K562 (cell line): ENCODE results near the gene EFNA2. TPM values are rescaled to one million over a fixed set of nuclear protein-coding genes. Genes with fewer than 3 reads are reported as not detected.
A peak's percentile ranks its signal among the peaks of the same experiment; 100 is the strongest.

Source experiments
- BCOR ChIP-seq: fragments of 450-650 bp; IDR thresholded peaks from 2 replicates; pipeline ENCODE4 v1.6.1; 2016
- BRD4 ChIP-seq: fragments of 200-600 bp; sonication (generic); IDR thresholded peaks from 2 replicates; pipeline ENCODE4 v1.6.1; 2017; ENCODE audit warnings: inconsistent platforms
- CAMTA2 ChIP-seq: fragments of 250-450 bp; sonication (Bioruptor Pico); conservative IDR thresholded peaks from 2 replicates; pipeline ENCODE4 v1.5.1; 2022
- CBX3 ChIP-seq, 2 experiments: IDR thresholded peaks; 1 replicate in 1 of 2; 2 replicates in 1 of 2; pipeline ENCODE4 v1.6.1; 2012; ENCODE audit warnings: inconsistent platforms in 2 of 2, low read length in 2 of 2, borderline replicate concordance in 1 of 2, control low read depth in 1 of 2
- CTBP1 ChIP-seq: fragments of 450-650 bp; IDR thresholded peaks from 2 replicates; pipeline ENCODE4 v1.6.1; 2016; ENCODE audit warnings: borderline replicate concordance
- FOXJ2 ChIP-seq: fragments of 200-800 bp; sonication (Bioruptor generic); IDR thresholded peaks from 2 replicates; pipeline ENCODE4 v1.6.1; 2016; ENCODE audit warnings: missing genetic modification characterization, missing compliant biosample characterization
- FOXM1 ChIP-seq, 2 experiments: fragments of 450-650 bp in 1 of 2; sonication (generic) in 1 of 2; formaldehyde crosslinking in 1 of 2; IDR thresholded peaks; 2 replicates each; pipeline versions ENCODE4 v1.6.1 to v1.9.0; 2017 to 2022; ENCODE audit warnings: low read depth in 2 of 2, mild to moderate bottlenecking in 2 of 2, missing genetic modification reagents in 1 of 2, moderate library complexity in 1 of 2
- HMGN3 ChIP-seq: IDR thresholded peaks from 2 replicates; pipeline ENCODE4 v1.6.1; 2011; ENCODE audit warnings: borderline replicate concordance, low read depth, mild to moderate bottlenecking, mixed read lengths, low read length; ENCODE audit not compliant: insufficient read length; ENCODE audit errors: extremely low read depth
- JUN ChIP-seq, 2 experiments: sonication (generic) in 1 of 2; formaldehyde crosslinking in 1 of 2; IDR thresholded peaks; 2 replicates each; pipeline versions ENCODE4 v1.6.1 to v1.8.0; 2012 to 2022; ENCODE audit warnings: borderline replicate concordance in 2 of 2, mild to moderate bottlenecking in 2 of 2, improper control_type of control experiment in 1 of 2, low read depth in 1 of 2, low read length in 1 of 2, missing genetic modification reagents in 1 of 2
- MIER1 ChIP-seq: fragments of 450-650 bp; IDR thresholded peaks from 2 replicates; pipeline ENCODE4 v1.6.1; 2016; ENCODE audit warnings: antibody characterized with exemption, mild to moderate bottlenecking, low read depth
- NFRKB ChIP-seq: fragments of 450-650 bp; IDR thresholded peaks from 2 replicates; pipeline ENCODE4 v1.6.1; 2016; ENCODE audit warnings: low read depth
- NRF1 ChIP-seq, 2 experiments: fragments of 450-650 bp; IDR thresholded peaks in 1 of 2; conservative IDR thresholded peaks in 1 of 2; 2 replicates each; pipeline ENCODE4 v1.6.1; 2014; ENCODE audit warnings: mild to moderate bottlenecking in 2 of 2
- PATZ1 ChIP-seq: fragments of 250-450 bp; sonication (Bioruptor Pico); IDR thresholded peaks from 2 replicates; pipeline ENCODE4 v1.5.0; 2020; ENCODE audit warnings: mild to moderate bottlenecking, borderline replicate concordance
- SMC3 ChIP-seq: conservative IDR thresholded peaks from 2 replicates; pipeline ENCODE4 v1.6.1; 2011; ENCODE audit warnings: low read depth, low read length, improper control_type of control experiment; ENCODE audit not compliant: insufficient read depth
- TRIM24 ChIP-seq, 2 experiments: fragments of 450-650 bp; IDR thresholded peaks; 2 replicates each; pipeline ENCODE4 v1.6.1; 2016
- U2AF1 ChIP-seq: fragments of 200-400 bp; formaldehyde crosslinking; optimal IDR thresholded peaks from 2 replicates; pipeline ENCODE3; 2017; ENCODE audit warnings: mild to moderate bottlenecking, low read depth, low read length, moderate library complexity
- ZBED1 ChIP-seq: IDR thresholded peaks from 2 replicates; pipeline ENCODE4 v1.6.1; 2014
- ZBTB7A ChIP-seq: IDR thresholded peaks from 2 replicates; pipeline ENCODE4 v1.6.1; 2011; ENCODE audit warnings: low read depth, mild to moderate bottlenecking, low read length, moderate library complexity, borderline replicate concordance; ENCODE audit not compliant: control insufficient read depth
- ZNF717 ChIP-seq: fragments of 250-450 bp; sonication (Bioruptor Pico); IDR thresholded peaks from 2 replicates; pipeline ENCODE4 v1.5.0; 2021
- polyA plus RNA-seq, 8 experiments: library from polyadenylated mRNA; depleted of rRNA in 4 of 8; stranded (reverse) in 5 of 8; unstranded in 3 of 8; fragments of >200 nt; fragmentation: Nextera tagmentation in 2 of 8; fragmentation: Illumina TruSeq in 1 of 8; extraction: Ambion mirVana in 2 of 8; extraction: Trizol in 1 of 8; gene quantifications; 2 replicates each; pipeline versions ENCODE4 v1.2.1 to v1.2.3, GENCODE V29; 2011 to 2014; ENCODE audit warnings: inconsistent platforms in 1 of 8, missing spikeins in 1 of 8
- total RNA-seq, 7 experiments: library from RNA; depleted of rRNA in 6 of 7; stranded (reverse); fragments of >200 nt in 6 of 7; fragmentation: Illumina TruSeq in 2 of 7; extraction: Trizol in 2 of 7; gene quantifications; 2 replicates each; pipeline versions ENCODE4 v1.2.1 to v1.2.3, GENCODE V29; 2011 to 2021; ENCODE audit warnings: low replicate concordance in 1 of 7
- TF ChIP-seq, protein P1 (sequence below), 2 experiments: fragments of 250-450 bp in 1 of 2; fragments of 450-650 bp in 1 of 2; sonication (Bioruptor Pico) in 1 of 2; IDR thresholded peaks; 2 replicates each; pipeline versions ENCODE4 v1.6.1 to v1.8.0; 2016 to 2021; ENCODE audit warnings: mild to moderate bottlenecking in 2 of 2, moderate library complexity in 2 of 2, missing compliant biosample characterization in 1 of 2, missing genetic modification characterization in 1 of 2

EFNA2 gene
- total and polyA plus RNA-seq, 9 of the 15 experiments (the other 6 are each of a cell fraction or from before 2014, with no cell fraction given): 0.11 to 0.44 (median 0.15) TPM; not detected in 6

- TF ChIP-seq ZBED1 (peak; percentile 54; the same call in 1 of the 2 replicates), PATZ1 (CRISPR knock-in tag) (peak; percentile 51; the same call in 1 of the 2 replicates), ZBTB7A (peak; percentile 95), HMGN3 (peak; percentile 56), CTBP1 (peak; percentile 90), JUN (IDR thresholded peaks at IDR 0.05; ENCODE audit: borderline replicate concordance, low read depth, low read length) (no peak), JUN (CRISPR knock-in tag; IDR thresholded peaks at IDR 0.05; ENCODE audit: borderline replicate concordance) (no peak), FOXM1 (IDR thresholded peaks at IDR 0.05; ENCODE audit: low read depth) (no peak), FOXM1 (CRISPR knock-in tag; IDR thresholded peaks at IDR 0.05; ENCODE audit: low read depth) (no peak), BRD4 (no peak), ZNF717 (CRISPR knock-in tag) (no peak), CAMTA2 (CRISPR knock-in tag) (0 out of 2 replicates have a peak, but pooled peaks have one; percentile 51), MIER1 (no peak), CBX3 (IDR thresholded peaks at IDR 0.05; ENCODE audit: borderline replicate concordance in 1 of 2, low read length in 2 of 2) (no peak), BCOR (peak; percentile 93), NRF1 (conservative IDR thresholded peaks at IDR 0.05 in 1 of 2, IDR thresholded peaks at IDR 0.05 in 1 of 2) (no peak; a peak in 2 of 4 replicates), U2AF1 (peak; percentile 36), TRIM24 (IDR thresholded peaks at IDR 0.05) (no peak), SMC3 (peak; percentile 40), FOXJ2 (tag) (no peak), NFRKB (no peak)
- TF ChIP-seq, protein P1, sequence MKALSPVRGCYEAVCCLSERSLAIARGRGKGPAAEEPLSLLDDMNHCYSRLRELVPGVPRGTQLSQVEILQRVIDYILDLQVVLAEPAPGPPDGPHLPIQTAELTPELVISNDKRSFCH (CRISPR knock-in tag; IDR thresholded peaks at IDR 0.05): no peak
- TF ChIP-seq, protein P1 (tag; IDR thresholded peaks at IDR 0.05): no peak
- TF ChIP-seq, all 486 proteins: peak for 52
These were observed 29.9 kb downstream of the EFNA2 start (continued) for GRCh38 chr19:1315470-1316166.
